Nephron (organoid): ENCODE data around the gene DESI2.

Experiments
- H3K27ac Mint-ChIP-seq, 3 experiments: 2 replicates each; pipeline ENCODE4 v1.8.0; 2020; ENCODE audit warnings: mixed read lengths in 3 of 3, mild to moderate bottlenecking in 2 of 3, moderate library complexity in 1 of 3
- H3K27me3 Mint-ChIP-seq: 2 replicates; pipeline ENCODE4 v1.8.0; 2021; ENCODE audit warnings: low read depth, mild to moderate bottlenecking, moderate library complexity, mixed read lengths
- H3K36me3 Mint-ChIP-seq: 2 replicates; pipeline ENCODE4 v1.8.0; 2020; ENCODE audit warnings: low read depth, mixed read lengths
- H3K4me1 Mint-ChIP-seq: 2 replicates; pipeline ENCODE4 v1.8.0; 2020; ENCODE audit warnings: mixed read lengths
- H3K4me3 Mint-ChIP-seq, 3 experiments: 2 replicates each; pipeline ENCODE4 v1.8.0; 2020; ENCODE audit warnings: mild to moderate bottlenecking in 3 of 3, mixed read lengths in 3 of 3, moderate library complexity in 2 of 3
- H3K9me3 Mint-ChIP-seq: 2 replicates; pipeline ENCODE4 v1.8.0; 2020; ENCODE audit warnings: mixed read lengths
- CTCF ChIP-seq, 3 experiments: fragments of 200-600 bp; sonication (generic); IDR thresholded peaks; one replicate each; pipeline ENCODE4 v1.5.0; 2021; ENCODE audit warnings: antibody characterized with exemption in 3 of 3; ENCODE audit not compliant: unreplicated experiment in 3 of 3

The DESI2 gene

DNA sequence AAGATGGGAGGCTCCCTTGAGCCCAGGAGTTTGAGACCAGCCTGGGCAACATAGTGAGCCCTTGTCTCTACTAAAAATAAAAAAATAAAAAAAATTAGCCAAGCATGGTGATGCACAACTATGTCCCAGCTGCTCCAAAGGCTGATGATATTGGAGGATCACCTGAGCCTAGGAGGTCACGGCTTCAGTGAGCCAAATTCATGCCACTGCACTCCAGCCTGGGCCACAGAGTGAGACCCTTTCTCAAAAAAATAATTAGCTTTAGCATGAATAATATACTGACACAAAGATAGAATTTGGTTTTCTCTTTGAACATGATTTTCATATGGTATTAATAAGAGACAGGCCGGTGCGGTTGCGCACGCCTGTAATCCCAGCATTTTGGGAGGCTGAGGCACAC is 88.8 kb downstream of the DESI2 start:
- no peak overlapping the region for H3K4me3 Mint-ChIP-seq
- no peak overlapping the region for H3K27ac Mint-ChIP-seq
- no peaks in the 10 kb centered on the region for H3K4me1 Mint-ChIP-seq
- no peaks in the 10 kb centered on the region for H3K36me3 Mint-ChIP-seq
- peaks cover 2% of the 10 kb centered on the region for H3K9me3 Mint-ChIP-seq
- H3K27me3 Mint-ChIP-seq, result no peaks in the 10 kb centered on the region
- TF ChIP-seq CTCF (IDR thresholded peaks at IDR 0.05; ENCODE audit: unreplicated experiment in 3 of 3), result no peak

GRCh38 chr1:244749230-244750016 is 96.5 kb downstream of the DESI2 start:
- no peaks in the 10 kb centered on the region for H3K27me3 Mint-ChIP-seq
- no peaks in the 10 kb centered on the region for H3K4me1 Mint-ChIP-seq
- H3K4me3 Mint-ChIP-seq, result no peak overlapping the region
- TF ChIP-seq CTCF (IDR thresholded peaks at IDR 0.05; ENCODE audit: unreplicated experiment in 3 of 3), result no peak
- no peaks in the 10 kb centered on the region for H3K9me3 Mint-ChIP-seq
- H3K27ac Mint-ChIP-seq, result no peak overlapping the region
- H3K36me3 Mint-ChIP-seq, result no peaks in the 10 kb centered on the region

- Mint-ChIP-seq H3K9me3 (no peaks in the 10 kb centered on the region), H3K4me1 (no peaks in the 10 kb centered on the region), H3K27ac (no peak overlapping the region), H3K36me3 (no peaks in the 10 kb centered on the region), H3K4me3 (no peak overlapping the region), H3K27me3 (no peaks in the 10 kb centered on the region)
- TF ChIP-seq CTCF (IDR thresholded peaks at IDR 0.05; ENCODE audit: unreplicated experiment in 3 of 3), result no peak
Observed at GRCh38 chr1:244751271-244751895, 98.5 kb downstream of the DESI2 start.

DNA sequence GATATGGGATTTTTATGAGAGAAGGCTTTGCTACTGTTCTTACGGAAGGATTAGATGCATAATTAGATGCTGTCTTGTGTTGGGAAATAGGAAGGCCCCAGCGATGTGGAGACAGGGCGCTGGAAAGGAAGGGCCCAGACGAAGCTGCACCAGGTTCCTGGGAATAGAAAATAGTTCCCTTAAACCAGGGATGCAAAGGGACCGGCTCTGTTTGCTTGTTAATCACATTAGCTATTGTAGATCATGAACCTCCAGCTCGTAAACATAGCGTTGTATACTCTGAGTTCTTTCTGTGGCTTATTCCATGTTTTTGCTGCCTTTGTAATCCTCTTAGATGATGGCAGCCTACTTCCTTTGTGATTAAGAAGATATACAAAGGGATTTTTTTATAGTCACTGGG is 102.7 kb downstream of the DESI2 start:
- Mint-ChIP-seq H3K4me3 (no peak overlapping the region), H3K4me1 (peaks cover 7% of the 10 kb centered on the region), H3K36me3 (no peaks in the 10 kb centered on the region), H3K9me3 (no peaks in the 10 kb centered on the region), H3K27ac (no peak overlapping the region), H3K27me3 (no peaks in the 10 kb centered on the region)
- TF ChIP-seq CTCF (IDR thresholded peaks at IDR 0.05; ENCODE audit: unreplicated experiment in 3 of 3), result no peak

GRCh38 chr1:244757091-244757939 is 104.4 kb downstream of the DESI2 start:
- Mint-ChIP-seq H3K27ac (no peak overlapping the region), H3K4me3 (no peak overlapping the region), H3K4me1 (peaks cover 7% of the 10 kb centered on the region), H3K27me3 (no peaks in the 10 kb centered on the region), H3K9me3 (peaks cover under 1% of the 10 kb centered on the region), H3K36me3 (no peaks in the 10 kb centered on the region)
- no peak for TF ChIP-seq CTCF (IDR thresholded peaks at IDR 0.05; ENCODE audit: unreplicated experiment in 3 of 3)
